NCI-H1694 treated with DMSO at 0.1 percent for 48 hours (cell line): ENCODE results near the gene SIX5.
"Not testable (repeated sequence)": the region's sequence is repeated elsewhere in the genome, so short reads cannot be mapped to it uniquely, and the experiment has no call there.

Experiments used
- DNase-seq: peaks from one replicate; lab custom pipeline; 2025; lab: John Stamatoyannopoulos, UW

Gene SIX5

DNA sequence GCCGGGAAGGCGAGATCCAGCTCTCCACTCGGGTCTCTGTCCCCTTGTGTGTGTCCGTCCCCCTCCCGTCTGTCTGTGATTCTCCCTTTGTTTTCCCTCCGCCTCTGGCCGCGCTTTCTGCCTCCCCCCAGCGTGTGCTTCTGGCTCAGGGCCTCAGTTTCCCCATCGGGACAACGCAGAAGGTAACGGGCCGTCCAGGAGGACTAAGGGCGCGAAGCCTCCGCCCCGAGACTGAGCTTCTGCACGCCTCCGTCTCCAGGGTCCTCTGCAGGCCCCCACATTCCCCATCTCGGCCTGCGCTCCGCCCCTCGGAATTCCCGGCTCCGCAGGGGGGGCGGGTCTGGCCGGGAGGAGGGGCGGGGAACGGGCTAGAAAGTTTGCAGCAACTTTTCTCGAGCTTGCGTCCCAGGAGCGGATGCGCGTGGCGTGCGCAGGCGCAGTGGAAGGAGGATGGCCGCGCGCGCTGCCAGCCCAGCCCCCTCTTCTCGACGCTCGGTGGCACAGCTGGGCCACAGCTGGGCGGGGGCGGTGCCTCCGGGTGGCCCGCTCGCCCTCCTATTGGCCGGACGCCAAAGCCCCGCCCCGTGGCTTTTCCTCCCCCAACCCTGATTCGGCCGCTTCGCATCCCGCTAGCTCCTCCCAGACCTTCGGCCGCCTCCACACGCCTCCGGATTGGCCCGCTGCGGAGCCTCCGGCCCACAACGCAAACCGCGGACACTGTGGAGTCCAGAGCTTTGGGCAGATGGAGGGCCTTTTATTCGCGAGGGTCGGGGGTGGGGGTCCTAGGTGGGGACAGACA, at the start of gene SIX5:
Gene SIX5, minus strand, starts transcription at position 269 of the 799 bp plus-strand sequence. CDS start 408 bp downstream, outside the sequence.
- peak; percentile 90 for DNase-seq

DNA sequence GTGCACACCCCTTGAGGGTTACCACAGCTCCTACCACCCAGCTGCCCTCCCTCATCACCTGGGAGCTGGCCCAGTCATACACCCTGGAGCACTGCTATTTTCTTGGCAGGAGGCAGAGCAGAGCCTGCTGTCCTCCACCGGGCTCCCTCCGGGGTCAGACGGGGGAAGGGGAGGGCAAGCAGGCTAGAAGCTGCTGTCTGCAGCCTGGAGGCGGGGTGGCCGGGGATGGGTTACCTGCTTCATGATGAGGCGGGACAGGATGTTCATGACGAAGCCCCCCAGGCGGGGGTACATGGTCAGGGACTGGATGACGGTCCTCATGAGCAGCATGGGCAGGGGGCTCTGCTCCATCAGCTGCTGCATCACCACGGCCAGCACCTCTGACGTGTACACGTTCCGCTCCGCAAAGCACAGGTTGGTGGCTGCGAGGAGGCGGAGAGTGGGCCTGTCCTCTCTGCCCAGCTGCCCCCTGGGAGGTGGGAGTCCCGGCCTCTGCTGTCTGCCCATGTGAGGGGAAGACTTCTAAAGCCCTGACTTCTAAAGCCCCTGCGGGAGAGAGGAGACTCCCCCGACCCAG, 48.8 kb upstream of the SIX5 start:
- DNase-seq: no peak

DNA sequence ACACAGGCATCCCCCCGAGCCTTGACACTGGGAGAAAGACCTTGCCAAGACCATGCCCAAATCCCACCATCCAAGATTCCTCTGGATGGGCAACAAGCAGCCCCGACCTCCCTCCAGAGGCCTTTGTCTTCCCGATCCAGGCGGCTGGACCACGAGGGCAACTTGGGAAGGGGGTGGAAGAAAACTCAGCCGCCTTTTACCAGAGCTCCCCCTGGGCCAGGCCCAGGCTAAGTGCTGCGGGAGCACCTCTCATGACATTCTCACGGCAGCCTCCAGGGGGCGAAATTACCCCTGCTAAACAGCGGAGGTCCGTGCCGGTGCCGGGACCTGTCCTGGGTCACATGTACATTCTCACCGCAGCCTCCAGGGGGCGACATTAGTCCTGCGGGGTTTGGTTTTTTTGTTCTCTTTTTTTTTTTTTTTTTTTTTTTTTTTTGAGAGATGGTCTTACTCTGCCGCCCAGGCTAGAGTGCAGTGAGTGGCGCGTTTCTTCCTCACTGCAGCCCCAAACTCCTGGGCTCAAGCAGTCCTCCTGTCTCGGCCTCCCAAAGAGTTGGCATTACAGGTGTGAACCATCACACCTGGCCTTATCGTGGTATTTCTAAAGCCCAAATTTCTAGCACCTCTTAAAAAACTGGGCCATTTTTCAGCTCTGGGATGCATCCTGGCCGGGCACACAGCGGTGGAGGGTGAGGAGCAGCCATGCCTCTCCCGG, 48.1 kb upstream of the SIX5 start:
- DNase-seq: peak; percentile 91

DNA sequence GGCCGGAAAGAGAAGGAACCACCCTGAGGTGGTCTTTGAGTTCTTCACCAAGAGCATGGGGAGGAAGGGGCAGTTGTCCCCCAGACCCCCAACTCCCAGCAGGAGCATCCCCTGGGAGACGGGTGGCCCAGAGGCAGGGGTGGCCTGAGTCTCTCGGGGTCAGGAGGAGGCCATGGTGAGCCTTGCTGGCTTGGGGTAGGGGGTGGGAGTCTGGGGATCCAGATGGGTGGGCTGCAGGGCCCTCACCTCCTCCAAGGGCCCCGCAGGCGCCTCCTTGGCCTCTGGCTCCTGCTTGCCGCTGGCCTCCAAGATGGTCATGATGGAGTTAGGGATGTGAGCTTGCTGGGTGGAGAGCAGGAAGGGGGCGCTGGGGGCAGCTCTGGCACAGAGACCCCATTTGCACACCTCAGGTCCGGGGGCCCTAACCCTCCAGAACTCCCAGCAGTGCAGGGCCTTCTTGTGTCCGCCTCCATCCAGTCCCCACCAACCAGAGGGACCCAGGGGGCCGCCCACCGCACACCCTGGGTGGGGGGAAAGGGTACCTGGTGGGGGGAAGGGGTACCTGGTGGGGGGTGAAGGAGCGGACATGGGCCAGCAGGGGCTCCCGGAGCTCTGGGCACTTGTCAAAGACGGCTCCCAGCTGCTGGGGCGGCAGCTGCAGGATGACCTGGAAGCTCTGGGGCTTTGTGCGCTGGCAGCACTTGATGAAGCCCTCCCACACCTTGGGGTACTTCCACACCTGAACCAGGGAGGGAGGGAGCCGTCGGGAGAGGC, 47.4 kb upstream of the SIX5 start:
- DNase-seq: no peak

DNA sequence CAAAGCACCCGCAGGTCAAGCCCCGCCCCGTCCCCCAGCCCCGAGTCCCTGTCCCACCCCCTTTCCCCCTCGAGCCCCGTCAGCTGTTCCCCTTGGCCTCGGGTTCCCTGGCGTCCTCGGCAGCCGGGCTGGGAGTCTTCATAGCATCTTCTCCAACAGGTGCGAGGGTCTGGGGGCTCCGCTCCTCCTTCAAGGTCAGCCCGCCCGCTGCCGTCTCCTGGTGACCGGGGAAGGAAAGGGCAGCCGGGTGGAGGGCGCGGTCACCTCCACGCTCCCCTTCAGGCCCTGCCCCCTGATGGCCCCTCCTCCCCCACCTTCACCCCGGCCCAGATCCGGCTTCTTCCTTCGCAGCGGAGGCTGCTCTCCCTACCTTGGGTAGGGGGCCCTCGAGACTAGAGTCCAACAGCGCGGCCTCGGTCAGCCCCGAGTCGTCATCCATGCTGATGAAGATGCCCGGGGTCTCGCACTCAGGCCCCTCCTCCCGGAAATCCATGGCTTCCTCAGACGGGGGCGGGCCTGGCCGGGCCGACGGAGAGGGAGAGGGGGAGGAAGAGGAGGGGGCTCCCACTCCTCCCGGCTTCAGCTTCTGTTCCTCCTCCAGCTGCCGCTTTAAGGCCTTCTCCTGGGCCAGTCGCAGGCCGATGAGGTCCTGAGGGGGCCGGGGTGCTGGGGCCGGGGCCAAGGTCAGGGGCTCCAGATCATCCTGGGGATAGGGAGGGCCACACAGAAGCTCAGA, 46.6 kb upstream of the SIX5 start:
- DNase-seq: no peak

DNA sequence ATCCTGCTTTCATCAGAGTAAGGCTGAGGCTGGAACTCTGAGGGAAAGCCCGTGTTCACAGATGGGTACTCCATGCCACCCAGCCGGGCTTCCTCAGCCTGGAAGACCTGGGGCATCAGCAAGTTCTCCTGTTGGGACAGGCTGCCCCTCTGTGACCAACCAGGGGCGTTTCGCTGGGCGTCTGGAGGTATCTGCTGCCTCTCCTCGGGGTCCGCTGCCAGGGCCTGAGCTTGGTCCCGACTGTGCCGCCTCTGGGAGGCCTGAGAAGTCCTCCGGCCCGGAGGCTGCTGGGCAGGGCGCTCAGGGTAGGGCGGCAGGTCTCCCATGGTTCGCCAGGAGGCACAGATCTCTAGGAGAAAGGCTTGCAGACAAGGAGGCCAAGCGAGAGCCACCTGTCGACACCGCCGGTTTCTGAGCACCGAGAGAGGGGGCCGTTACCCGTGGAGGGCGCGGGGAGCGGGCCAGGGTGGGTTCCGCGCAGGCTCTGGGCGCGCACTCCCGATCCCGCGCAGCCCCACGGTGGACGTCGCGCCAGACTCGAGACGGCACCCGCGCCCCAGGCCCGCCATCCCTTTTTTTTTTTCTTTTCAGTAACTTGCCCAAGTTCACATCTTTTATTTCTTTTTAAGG, 45.9 kb upstream of the SIX5 start, which contains the start of gene RSPH6A:
Gene RSPH6A, minus strand, starts transcription at position 458 of the 630 bp plus-strand sequence. Its CDS starts 132 bp downstream, at position 326.
- DNase-seq: no peak

DNA sequence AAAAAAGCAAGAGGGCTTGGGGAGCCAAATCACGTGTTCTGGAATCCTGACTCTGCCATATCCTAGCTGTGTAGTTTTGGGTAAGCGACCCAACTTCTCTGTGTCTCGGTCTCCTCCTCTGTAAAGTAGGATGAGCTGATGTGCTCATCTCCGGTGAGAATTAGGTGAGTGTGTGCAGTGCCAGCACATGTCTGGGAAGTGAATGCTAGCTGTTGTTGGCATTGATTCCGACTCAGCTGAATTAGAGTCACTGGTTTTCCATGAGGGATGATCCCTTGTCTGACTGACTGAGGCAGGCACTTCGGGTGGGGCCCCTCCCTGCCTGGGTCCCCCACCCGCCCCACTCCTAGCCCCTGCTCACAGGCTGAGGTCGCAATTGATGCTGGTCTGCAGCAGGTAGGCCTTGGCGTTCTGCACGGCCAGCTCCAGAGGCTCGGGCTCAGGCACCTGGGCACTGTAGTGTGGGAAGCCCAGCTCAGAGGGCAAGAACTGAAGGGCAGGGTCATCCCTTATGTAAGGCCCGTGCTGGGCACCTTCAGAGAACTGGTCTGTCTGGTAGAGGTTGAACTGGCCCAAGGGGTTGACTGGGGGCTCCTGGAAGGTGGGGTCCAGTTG, 45.2 kb upstream of the SIX5 start:
- DNase-seq: no peak

DNA sequence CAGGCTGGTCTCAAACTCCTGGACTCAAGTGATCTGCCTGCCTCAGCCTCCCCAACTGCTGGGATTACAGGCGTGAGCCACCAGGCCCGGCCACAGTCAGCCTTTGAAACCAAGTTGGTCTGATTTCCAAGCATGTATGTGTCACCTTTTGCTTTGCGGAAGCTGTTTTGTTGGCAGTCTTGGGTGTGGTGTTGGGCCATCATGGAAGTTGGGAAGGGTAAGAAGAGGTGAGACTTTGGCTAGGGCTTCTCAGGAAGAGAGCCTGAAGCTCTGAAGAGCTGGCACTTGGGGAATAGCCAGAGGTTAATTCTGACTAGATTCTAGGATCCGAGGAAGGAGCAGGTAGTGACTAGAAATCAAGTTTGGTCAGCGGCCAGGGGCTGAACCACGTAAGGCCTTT, 43.2 kb upstream of the SIX5 start:
- DNase-seq: no peak

DNA sequence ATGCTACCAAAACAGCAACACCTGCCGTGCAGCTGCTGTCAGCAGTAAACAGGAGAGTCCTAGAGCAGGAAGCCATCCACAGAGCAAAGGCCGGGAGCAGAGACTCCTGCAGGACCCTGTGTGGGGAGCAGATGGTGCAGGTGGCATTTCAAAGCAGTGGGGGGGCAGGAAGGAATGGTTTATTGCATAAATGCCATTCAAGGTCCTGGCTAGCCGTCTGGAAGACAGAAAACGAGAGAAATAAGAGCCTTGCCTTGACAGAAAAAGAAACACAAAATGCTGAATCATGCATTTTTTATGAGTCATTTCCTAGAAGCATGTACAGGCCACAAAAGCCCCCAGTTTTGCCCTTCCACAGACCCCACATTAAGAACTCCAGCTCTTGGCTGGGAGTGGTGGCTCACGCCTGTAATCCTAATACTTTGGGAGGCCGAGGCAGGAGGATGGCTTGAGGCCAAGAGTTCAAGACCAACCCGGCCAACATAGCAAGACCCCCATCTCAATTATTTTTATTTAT, 40.6 kb upstream of the SIX5 start:
- DNase-seq: no peak

DNA sequence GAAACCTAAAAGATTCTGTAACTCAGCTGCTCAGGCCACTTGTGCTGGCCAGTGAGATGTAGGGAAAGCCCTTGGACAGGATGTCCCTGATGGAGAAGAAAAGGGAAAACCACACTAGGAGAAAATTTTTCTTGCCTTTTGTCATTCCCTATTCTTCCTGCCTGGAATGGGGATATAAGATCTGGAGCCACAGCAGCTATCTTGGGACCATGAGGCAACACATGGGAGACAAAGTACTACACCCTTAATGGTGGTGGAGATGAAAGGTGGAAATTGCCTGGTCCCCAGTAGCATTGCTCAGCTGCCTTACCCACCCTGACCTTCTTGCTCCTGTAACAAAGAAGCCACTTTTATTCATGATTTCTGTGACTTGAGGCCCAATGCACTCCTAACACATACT, 36.7 kb upstream of the SIX5 start:
- DNase-seq: no peak

DNA sequence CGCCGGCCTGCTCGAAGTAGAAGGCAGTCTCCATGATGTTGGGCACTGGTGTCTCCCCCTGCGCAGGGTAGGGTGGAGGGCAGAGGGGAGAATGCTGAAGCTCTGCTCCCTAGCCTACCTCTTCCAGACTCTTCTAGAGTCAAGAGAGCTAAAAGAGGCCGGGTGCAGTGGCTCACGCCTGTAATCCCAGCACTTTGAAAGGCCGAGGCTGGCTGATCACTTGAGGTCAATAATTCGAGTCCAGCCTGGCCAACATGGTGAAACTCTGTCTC, 35.8 kb upstream of the SIX5 start:
- no peak for DNase-seq

DNA sequence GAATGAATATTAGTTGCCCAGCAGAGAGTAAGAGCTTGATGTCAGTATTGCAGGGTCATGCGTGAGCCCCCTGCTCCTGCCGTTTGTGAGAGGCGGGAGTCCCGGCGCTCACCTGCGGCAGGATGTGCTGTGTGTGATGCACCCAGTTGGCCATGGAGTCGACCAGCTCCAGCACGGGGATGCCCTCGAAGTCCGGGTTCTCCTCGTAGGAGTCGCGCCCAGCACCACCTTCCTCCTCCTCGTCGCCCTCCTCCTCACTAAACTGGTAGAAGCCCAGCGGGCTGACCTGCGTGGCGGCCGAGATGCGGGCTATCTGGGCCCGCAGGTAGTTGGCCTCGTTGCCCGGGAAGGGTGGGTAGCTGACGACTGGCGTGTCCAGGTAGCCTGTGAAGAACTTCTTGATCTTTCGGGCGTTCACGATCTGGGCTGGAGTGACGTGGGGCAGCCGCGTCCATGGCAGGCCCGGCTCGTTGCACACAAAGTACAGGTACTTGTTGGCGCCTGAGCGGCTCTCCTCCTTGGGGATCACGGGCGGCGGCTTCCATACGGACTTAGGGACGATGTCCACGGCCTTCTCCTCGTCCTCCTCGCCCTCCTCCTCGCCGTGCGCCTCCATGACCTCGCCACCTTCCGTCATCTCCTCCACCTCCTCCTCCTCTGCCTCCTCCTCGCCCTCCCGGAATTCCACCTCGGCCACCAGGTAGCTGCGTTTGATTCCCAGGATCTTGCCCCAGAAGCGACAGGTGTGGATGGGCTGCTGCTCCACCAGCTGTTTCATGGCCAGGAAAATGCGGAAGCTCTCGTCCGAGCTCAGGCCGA, 35.3 kb upstream of the SIX5 start:
- no peak for DNase-seq

DNA sequence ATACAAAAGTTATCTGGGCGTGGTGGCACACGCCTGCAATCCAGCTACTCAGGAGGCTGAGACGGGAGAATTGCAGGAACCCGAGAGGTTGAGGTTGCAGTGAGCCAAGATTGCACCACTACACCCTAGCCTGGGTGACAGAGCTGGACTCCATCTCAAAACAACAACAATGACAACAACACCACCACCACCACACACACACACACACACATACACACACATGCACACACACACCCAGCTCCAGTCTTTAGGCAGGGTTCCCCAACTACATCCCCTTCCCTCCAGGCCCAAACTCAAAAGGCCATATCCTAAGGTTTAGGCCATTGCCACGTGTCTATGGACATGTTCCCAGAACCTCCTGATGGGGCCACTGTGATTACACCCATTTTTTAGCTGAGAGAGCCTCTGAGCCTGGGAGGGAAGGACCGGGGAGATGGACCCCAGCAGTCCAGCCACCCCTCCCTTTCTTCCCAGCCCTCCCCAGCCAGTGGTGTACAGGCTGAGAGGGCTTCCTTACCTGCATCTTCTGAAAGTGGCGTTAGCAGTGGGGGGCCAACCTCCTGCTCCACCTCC, 32.6 kb upstream of the SIX5 start:
- DNase-seq: no peak

DNA sequence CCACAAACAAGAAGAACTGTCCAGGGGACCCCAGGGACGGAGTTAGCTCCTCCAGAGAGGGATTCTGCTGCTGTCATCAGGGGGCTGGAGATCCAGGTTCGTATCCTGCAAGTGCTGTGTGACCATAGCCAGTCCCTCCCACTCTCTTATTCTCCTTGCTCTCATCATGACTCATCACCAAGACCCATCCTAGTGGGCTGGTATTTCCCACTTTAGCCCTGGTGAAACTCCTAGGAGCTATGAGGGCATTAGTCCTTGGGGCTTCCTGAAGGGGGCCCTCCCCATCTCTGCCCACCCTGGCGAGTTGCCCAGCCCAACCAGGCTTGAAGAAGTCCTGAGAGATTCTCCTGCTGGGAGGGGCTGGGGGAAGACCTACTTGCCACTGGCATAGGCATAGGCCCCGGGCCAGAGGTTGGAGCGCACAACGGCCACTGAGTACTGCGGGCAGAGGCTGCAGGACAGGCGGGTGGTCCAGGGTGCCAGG, 31.1 kb upstream of the SIX5 start:
- no peak for DNase-seq

DNA sequence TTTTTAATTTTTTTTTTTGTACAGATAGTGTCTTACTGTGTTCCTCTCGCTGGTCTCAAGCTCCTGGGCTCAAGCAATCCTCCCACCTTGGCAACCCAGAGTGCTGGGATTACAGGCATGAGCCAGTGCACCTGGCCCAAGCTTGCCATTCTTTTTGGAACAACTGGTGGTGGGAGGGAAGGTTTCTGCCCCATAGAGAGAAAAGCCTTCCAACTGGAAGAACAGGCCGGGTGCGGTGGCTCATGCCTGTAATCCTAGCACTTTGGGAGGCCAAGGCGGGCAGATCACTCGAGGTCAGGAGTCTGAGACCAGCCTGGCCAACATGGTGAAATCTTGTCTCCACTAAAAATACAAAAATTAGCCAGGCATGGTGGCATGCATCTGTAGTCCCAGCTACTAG, 30.5 kb upstream of the SIX5 start:
- DNase-seq: not testable (repeated sequence)

DNA sequence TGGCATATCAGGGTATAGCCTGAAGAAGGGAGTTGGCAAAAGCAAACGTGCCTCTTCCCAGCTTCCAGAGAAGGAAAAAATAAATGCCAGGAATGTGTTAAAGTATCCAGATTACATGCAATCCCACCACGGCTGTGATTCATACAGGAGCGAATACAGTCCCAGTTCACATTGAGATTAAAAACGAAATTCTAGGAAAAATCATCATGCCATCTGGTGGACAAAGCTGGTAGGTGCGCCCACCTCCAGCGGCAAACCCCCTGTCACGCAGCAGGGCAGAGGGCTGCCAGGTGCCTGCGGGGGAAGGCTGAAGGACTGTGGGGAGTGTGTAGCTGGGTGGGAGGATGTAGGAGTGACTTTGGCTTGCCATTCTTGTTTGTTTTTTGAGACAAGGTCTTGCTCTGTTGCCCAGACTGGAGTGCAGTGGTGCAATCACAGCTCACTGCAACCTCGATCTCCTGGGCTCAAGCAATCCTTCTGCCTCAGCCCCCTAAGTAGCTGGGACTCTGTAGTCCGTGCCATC, 30.0 kb upstream of the SIX5 start:
- peak; percentile 63 for DNase-seq

DNA sequence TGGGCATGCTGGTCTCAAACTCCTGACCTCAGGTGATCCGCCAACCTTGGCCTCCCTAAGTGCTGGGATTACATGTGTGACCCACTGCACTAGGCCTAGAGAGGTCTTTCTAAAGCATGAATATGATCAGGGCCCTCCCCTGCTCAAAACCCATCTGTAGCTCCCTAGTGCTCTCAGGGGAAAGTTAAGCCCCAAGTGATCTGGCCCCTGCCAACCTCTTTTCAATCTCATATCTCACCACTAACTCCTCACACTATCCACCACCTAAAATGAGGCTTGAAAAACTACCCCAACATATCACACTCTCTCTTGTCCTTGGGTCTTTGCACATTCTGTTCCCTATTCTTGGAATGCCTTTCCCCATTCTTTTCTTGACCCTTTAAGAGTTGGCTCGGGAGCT, 25.6 kb upstream of the SIX5 start:
- no peak for DNase-seq

DNA sequence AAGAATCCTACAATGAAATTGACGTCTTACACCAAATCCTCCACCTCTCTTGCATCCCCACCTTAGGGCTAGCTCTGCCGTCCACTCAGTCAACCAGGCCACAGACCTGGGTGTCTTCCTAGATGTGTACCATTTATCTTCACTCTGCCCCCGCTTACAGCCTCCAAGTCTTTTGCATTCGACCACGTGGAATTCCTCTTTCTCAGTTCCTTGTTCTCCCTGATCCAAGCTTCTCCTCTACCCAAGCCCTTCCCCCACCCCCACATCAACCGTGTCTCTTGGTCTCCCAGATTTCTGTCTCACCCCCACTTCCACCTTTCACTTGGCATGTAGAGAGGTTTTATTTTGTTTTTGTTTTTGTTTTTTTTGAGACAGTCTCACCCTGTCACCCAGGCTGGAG, 24.8 kb upstream of the SIX5 start:
- no peak for DNase-seq

DNA sequence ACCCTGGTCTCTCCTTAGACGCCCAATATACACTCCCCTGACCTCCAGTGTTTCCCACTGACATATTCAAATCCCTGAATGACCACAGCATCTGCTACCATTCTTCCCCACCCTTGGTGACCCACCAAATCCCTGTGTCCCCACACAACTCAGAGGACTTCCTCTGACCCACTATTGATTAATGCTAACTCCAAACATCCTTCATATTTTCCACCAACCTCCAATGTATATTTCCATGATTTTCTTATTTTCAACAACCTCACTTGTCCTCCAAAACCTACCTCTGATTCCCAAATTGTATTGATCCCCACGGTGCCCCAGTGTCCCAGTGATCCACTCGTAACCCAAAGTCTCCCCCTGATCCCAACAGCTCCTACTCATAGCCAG, 24.1 kb upstream of the SIX5 start:
- no peak for DNase-seq
